AG08396 (cell line): ENCODE results near the gene GUK1.
"Not testable (repeated sequence)": the region's sequence is repeated elsewhere in the genome, so short reads cannot be mapped to it uniquely, and the experiment has no call there.

Experiments used
- DNase-seq: peaks from one replicate; pipeline ENCODE4 v3.0.0; 2012; ENCODE audit warnings: low spot score, mixed read lengths

GUK1 gene

GRCh38 chr1:228177721-228178710 is 37.9 kb downstream of the GUK1 start:
- DNase-seq = no peak

GRCh38 chr1:228178737-228179684 is 38.9 kb downstream of the GUK1 start:
- DNase-seq = no peak

- DNase-seq = no peak
These were observed 40.3 kb downstream of the GUK1 start for GRCh38 chr1:228180271-228180958.

- no peak for DNase-seq
These were observed 41.0 kb downstream of the GUK1 start for GRCh38 chr1:228180959-228181644.

GRCh38 chr1:228181645-228182034 is 41.6 kb downstream of the GUK1 start:
- no peak for DNase-seq

- no peak for DNase-seq
These were observed 42.4 kb downstream of the GUK1 start for GRCh38 chr1:228182296-228183030.

GRCh38 chr1:228184152-228184551 is 44.1 kb downstream of the GUK1 start:
- DNase-seq = no peak

GRCh38 chr1:228185641-228185965 is 45.5 kb downstream of the GUK1 start:
- DNase-seq = no peak

GRCh38 chr1:228188249-228188648 is 48.2 kb downstream of the GUK1 start:
- DNase-seq = not testable (repeated sequence)

GRCh38 chr1:228190182-228190581 is 50.1 kb downstream of the GUK1 start:
- DNase-seq = no peak

GRCh38 chr1:228190778-228191177 is 50.7 kb downstream of the GUK1 start:
- DNase-seq = no peak

GRCh38 chr1:228194436-228194835 is 54.4 kb downstream of the GUK1 start:
- DNase-seq = no peak

GRCh38 chr1:228194921-228195812 is 55.1 kb downstream of the GUK1 start:
- DNase-seq = no peak

- DNase-seq = no peak
These were observed 57.6 kb downstream of the GUK1 start for GRCh38 chr1:228197555-228198147.
